K562 (cell line): ENCODE data around the gene PHYHIPL. TPM values are rescaled to one million over a fixed set of nuclear protein-coding genes. Genes with fewer than 3 reads are reported as not detected.

Experiments
- KAT8 ChIP-seq: fragments of 450-650 bp; IDR thresholded peaks from 2 replicates; pipeline ENCODE4 v1.6.1; 2016; ENCODE audit warnings: low read depth, mild to moderate bottlenecking
- TRIM28 ChIP-seq: fragments of 450-650 bp; IDR thresholded peaks from 2 replicates; pipeline ENCODE4 v1.6.1; 2017
- polyA plus RNA-seq, 8 experiments: library from polyadenylated mRNA; depleted of rRNA in 4 of 8; stranded (reverse) in 5 of 8; unstranded in 3 of 8; fragments of >200 nt; fragmentation: Nextera tagmentation in 2 of 8; fragmentation: Illumina TruSeq in 1 of 8; extraction: Ambion mirVana in 2 of 8; extraction: Trizol in 1 of 8; gene quantifications; 2 replicates each; pipeline versions ENCODE4 v1.2.1 to v1.2.3, GENCODE V29; 2011 to 2014; ENCODE audit warnings: inconsistent platforms in 1 of 8, missing spikeins in 1 of 8
- total RNA-seq, 7 experiments: library from RNA; depleted of rRNA in 6 of 7; stranded (reverse); fragments of >200 nt in 6 of 7; fragmentation: Illumina TruSeq in 2 of 7; extraction: Trizol in 2 of 7; gene quantifications; 2 replicates each; pipeline versions ENCODE4 v1.2.1 to v1.2.3, GENCODE V29; 2011 to 2021; ENCODE audit warnings: low replicate concordance in 1 of 7
- TF ChIP-seq, protein P1 (sequence below), 3 experiments: fragments of 200-800 bp in 1 of 3; fragments of 250-450 bp in 1 of 3; fragments of 450-650 bp in 1 of 3; sonication (Bioruptor Pico) in 1 of 3; sonication (Bioruptor generic) in 1 of 3; formaldehyde crosslinking in 1 of 3; IDR thresholded peaks; 2 replicates each; pipeline versions ENCODE4 v1.6.1 to v1.8.0; 2016 to 2022; ENCODE audit warnings: mild to moderate bottlenecking in 2 of 3, missing genetic modification characterization in 2 of 3, missing compliant biosample characterization in 1 of 3, moderate library complexity in 1 of 3
- TF ChIP-seq, protein P2 (sequence below): sonication (generic); formaldehyde crosslinking; IDR thresholded peaks from 2 replicates; pipeline ENCODE4 v1.8.0; 2022; ENCODE audit warnings: mild to moderate bottlenecking, missing genetic modification reagents

The PHYHIPL gene
- total and polyA plus RNA-seq, 9 of the 15 experiments (the other 6 are each of a cell fraction or from before 2014, with no cell fraction given), result not detected

DNA sequence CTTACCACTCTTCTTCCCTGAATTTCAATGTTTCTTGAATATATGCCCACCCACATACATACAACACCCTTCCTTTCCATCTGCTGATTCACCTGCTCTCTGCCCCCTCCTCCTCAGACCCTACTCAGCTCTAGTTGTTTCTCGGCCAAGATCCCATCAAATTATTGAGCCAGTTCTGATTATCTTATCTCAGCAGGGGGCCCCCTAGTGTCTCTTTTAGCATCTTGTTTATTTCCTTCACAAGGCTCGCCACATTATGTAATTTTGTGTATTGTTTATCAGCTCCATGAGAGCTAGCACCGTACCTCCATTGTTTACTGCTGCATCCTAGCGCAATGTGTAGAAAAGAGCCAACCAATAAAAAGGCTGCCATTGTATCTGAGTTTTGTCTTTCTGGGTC lies 114.0 kb downstream of the PHYHIPL start (continued):
- TF ChIP-seq, protein P1, sequence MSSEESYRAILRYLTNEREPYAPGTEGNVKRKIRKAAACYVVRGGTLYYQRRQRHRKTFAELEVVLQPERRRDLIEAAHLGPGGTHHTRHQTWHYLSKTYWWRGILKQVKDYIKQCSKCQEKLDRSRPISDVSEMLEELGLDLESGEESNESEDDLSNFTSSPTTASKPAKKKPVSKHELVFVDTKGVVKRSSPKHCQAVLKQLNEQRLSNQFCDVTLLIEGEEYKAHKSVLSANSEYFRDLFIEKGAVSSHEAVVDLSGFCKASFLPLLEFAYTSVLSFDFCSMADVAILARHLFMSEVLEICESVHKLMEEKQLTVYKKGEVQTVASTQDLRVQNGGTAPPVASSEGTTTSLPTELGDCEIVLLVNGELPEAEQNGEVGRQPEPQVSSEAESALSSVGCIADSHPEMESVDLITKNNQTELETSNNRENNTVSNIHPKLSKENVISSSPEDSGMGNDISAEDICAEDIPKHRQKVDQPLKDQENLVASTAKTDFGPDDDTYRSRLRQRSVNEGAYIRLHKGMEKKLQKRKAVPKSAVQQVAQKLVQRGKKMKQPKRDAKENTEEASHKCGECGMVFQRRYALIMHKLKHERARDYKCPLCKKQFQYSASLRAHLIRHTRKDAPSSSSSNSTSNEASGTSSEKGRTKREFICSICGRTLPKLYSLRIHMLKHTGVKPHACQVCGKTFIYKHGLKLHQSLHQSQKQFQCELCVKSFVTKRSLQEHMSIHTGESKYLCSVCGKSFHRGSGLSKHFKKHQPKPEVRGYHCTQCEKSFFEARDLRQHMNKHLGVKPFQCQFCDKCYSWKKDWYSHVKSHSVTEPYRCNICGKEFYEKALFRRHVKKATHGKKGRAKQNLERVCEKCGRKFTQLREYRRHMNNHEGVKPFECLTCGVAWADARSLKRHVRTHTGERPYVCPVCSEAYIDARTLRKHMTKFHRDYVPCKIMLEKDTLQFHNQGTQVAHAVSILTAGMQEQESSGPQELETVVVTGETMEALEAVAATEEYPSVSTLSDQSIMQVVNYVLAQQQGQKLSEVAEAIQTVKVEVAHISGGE (CRISPR knock-in tag; IDR thresholded peaks at IDR 0.05), result no peak
- no peak for TF ChIP-seq KAT8
- TF ChIP-seq TRIM28, result no peak
- TF ChIP-seq, protein P2, sequence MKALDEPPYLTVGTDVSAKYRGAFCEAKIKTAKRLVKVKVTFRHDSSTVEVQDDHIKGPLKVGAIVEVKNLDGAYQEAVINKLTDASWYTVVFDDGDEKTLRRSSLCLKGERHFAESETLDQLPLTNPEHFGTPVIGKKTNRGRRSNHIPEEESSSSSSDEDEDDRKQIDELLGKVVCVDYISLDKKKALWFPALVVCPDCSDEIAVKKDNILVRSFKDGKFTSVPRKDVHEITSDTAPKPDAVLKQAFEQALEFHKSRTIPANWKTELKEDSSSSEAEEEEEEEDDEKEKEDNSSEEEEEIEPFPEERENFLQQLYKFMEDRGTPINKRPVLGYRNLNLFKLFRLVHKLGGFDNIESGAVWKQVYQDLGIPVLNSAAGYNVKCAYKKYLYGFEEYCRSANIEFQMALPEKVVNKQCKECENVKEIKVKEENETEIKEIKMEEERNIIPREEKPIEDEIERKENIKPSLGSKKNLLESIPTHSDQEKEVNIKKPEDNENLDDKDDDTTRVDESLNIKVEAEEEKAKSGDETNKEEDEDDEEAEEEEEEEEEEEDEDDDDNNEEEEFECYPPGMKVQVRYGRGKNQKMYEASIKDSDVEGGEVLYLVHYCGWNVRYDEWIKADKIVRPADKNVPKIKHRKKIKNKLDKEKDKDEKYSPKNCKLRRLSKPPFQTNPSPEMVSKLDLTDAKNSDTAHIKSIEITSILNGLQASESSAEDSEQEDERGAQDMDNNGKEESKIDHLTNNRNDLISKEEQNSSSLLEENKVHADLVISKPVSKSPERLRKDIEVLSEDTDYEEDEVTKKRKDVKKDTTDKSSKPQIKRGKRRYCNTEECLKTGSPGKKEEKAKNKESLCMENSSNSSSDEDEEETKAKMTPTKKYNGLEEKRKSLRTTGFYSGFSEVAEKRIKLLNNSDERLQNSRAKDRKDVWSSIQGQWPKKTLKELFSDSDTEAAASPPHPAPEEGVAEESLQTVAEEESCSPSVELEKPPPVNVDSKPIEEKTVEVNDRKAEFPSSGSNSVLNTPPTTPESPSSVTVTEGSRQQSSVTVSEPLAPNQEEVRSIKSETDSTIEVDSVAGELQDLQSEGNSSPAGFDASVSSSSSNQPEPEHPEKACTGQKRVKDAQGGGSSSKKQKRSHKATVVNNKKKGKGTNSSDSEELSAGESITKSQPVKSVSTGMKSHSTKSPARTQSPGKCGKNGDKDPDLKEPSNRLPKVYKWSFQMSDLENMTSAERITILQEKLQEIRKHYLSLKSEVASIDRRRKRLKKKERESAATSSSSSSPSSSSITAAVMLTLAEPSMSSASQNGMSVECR, result no peak

Other genes starting within 250 kb of the PHYHIPL start
- gene FAM13C, start 185.9 kb downstream of the PHYHIPL start, total RNA-seq (2014; rRNA removed), result not detected in 2 replicates
- gene FAM13C, start 185.9 kb downstream of the PHYHIPL start, total RNA-seq (2014; rRNA removed; fragmentation: Illumina TruSeq; extraction: Trizol), result not detected in 2 replicates
- gene FAM13C, start 185.9 kb downstream of the PHYHIPL start, total RNA-seq (2015; rRNA removed; fragmentation: Illumina TruSeq; extraction: Trizol), result not detected in 2 replicates
- gene FAM13C, start 185.9 kb downstream of the PHYHIPL start, total RNA-seq (2021), result not detected in 2 replicates
- gene FAM13C, start 185.9 kb downstream of the PHYHIPL start, polyA plus RNA-seq (2011; rRNA removed), result not detected in 2 replicates
- gene FAM13C, start 185.9 kb downstream of the PHYHIPL start, polyA plus RNA-seq (2014; fragmentation: Illumina TruSeq; extraction: Trizol), result not detected in 2 replicates
- not detected for gene FAM13C, start 185.9 kb downstream of the PHYHIPL start, polyA plus RNA-seq (2014; fragmentation: Nextera tagmentation; extraction: Ambion mirVana)
- gene FAM13C, start 185.9 kb downstream of the PHYHIPL start, polyA plus RNA-seq (2014; rRNA removed), result not detected in 2 replicates